Measurements from ENCODE around the gene INAFM1.

Gene INAFM1

GRCh38 chr19:47228937-47229675, 45.6 kb upstream of the INAFM1 start:
- no peak for DNase-seq (ENCODE audit: low read depth)

GRCh38 chr19:47229676-47230053, 45.0 kb upstream of the INAFM1 start:
- DNase-seq (ENCODE audit: low read depth), result no peak
- peak overlapping the region; percentile 71 for H3K4me3 ChIP-seq (ENCODE audit: low read depth, low read length)
- no peak for TF ChIP-seq CTCF (IDR thresholded peaks at IDR 0.05; ENCODE audit: low read depth, low read length, missing control alignments)

More at GRCh38 chr19:47228937-47229675, 45.6 kb upstream of the INAFM1 start:
- no peak for TF ChIP-seq CTCF (IDR thresholded peaks at IDR 0.05; ENCODE audit: low read depth, low read length, missing control alignments)
- H3K4me3 ChIP-seq (ENCODE audit: low read depth, low read length), result peak overlapping the region; percentile 71

GRCh38 chr19:47230054-47230920, 44.4 kb upstream of the INAFM1 start:
- DNase-seq (ENCODE audit: low read depth), result no peak
- peak overlapping the region; percentile 71 for H3K4me3 ChIP-seq (ENCODE audit: low read depth, low read length)
- TF ChIP-seq CTCF (IDR thresholded peaks at IDR 0.05; ENCODE audit: low read depth, low read length, missing control alignments), result peak; percentile 76

- TF ChIP-seq CTCF (IDR thresholded peaks at IDR 0.05; ENCODE audit: low read depth, low read length, missing control alignments), result no peak
- peak within 1 kb of the TSS; percentile 71 for H3K4me3 ChIP-seq (ENCODE audit: low read depth, low read length)
- no peak for DNase-seq (ENCODE audit: low read depth)
Measured at GRCh38 chr19:47230921-47231214, 43.8 kb upstream of the INAFM1 start, which contains the start of gene BBC3. BBC3 (minus strand) TSS chr19:47231199; CDS start chr19:47228431, 2,768 bp downstream.

GRCh38 chr19:47231215-47232054, 43.2 kb upstream of the INAFM1 start:
- H3K4me3 ChIP-seq (ENCODE audit: low read depth, low read length), result peak overlapping the region; percentile 47
- TF ChIP-seq CTCF (IDR thresholded peaks at IDR 0.05; ENCODE audit: low read depth, low read length, missing control alignments), result no peak
- DNase-seq (ENCODE audit: low read depth), result no peak

GRCh38 chr19:47232422-47233211, 42.1 kb upstream of the INAFM1 start:
- H3K4me3 ChIP-seq (ENCODE audit: low read depth, low read length), result peak overlapping the region; percentile 0; the same call in 1 of the 2 replicates
- no peak for DNase-seq (ENCODE audit: low read depth)

More at GRCh38 chr19:47232422-47233211, 42.1 kb upstream of the INAFM1 start:
- TF ChIP-seq CTCF (IDR thresholded peaks at IDR 0.05; ENCODE audit: low read depth, low read length, missing control alignments), result no peak
